Germinal center (tissue), 1 donor: ENCODE results near the gene SERPINE2.
A peak's percentile ranks its signal among the peaks of the same experiment; 100 is the strongest.

Source experiments
- DNase-seq: peaks from one replicate; pipeline ENCODE4 v3.0.0; 2012; ENCODE audit warnings: mixed read lengths, low spot score

SERPINE2 gene

GRCh38 chr2:224039080-224039769, at the start of gene SERPINE2:
TSS of gene SERPINE2 (minus strand) at chr2:224039286. CDS start at chr2:224001900, 37,386 bp downstream.
- DNase-seq, result peak; percentile 39

- no peak for DNase-seq
Observed at GRCh38 chr2:224086226-224086914, 47.3 kb upstream of the SERPINE2 start.

DNA sequence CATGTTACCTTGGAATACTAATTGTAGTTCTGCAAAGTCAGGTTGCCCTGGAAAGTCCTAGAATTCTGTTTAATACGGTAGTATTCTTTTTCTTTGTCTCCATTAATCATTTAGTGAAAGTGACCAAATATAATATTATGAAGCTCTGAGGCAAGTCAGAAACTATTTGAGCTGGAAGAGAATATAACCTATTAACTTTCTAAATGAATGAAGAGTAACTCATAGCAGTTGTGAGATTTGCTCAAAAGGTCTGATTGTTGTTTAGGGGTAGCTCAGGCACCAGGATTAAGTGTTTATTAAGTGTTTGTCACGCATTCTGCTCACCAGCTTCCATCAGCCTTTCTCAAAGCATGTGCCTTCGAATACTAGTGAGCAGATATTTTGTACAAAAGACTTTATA, 46.7 kb upstream of the SERPINE2 start:
- DNase-seq, result no peak

DNA sequence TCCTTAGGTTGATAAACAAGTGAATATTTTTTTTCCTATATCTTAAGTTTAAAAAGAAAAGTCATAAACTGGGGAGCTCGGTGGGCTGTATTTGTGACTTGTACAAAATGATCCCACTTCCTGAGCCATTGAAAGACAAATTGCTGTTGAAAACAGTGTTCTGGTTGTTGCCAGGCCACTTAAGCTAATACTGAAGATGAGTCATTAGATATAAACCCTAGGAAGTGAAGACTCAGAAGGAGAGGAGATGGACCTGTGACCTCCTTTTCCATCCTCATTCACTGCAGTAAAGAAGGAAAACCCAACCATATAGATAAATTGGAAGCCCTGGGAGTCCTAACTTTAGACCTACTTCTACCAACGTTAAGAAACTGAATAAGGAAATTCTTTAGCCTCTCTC, 46.2 kb upstream of the SERPINE2 start:
- DNase-seq, result no peak

- no peak for DNase-seq
Observed at GRCh38 chr2:224084266-224084892, 45.3 kb upstream of the SERPINE2 start.

- DNase-seq, result no peak
Observed at GRCh38 chr2:224083638-224084037, 44.6 kb upstream of the SERPINE2 start.

- no peak for DNase-seq
Observed at GRCh38 chr2:224078656-224079055, 39.6 kb upstream of the SERPINE2 start.

DNA sequence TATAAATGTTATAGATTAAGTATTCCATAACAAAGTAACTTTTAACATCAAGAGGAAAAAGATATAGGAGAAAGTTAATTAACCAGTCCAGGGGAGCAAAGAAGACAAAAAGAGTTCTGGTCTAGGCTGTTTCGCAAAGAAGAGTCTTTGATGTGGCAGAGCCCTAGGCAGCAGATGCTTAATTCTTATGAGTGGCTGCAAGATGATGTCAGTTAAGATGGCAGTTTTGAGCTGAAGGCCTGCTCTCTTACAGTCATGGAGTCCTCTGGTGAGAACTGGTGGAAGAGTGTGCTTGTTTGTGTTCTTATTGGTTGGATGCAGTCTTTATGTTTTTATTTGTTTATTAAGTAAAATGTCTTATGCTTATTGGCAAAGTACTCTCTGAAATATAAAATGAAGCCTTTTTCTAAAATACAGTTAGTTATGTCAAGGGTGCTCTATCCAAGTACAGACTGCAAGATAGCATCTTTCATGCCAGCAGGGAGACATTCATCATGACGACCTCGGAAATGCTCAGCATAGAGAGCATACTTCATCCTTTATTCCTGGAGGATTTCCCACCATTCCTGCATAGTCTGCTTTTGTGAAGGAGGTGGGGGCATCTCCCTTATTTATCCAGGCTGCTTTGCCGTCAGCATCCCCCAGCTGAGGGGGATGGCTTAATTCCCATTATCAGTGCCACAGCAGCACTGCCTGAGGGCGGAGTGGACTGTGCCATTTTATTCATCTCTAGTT, 38.9 kb upstream of the SERPINE2 start:
- DNase-seq, result no peak

DNA sequence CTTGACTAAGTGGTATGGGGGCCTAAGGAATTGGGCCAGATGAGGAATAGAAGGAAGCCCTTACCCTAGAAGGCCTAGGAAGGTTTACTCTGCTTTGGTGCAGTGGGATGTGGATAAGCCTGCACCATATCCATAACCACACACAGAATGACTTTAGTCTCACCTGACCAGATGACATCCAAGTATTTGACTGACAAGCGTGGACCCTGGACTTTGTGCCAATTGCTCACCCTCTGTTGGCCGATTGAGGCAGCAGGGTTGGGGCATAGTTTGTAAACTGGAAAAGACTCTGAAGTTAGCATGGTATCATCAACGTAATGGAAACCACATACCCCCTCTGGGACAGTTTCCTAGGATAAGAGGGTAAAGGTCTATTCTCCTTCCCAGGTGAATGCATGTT, 36.5 kb upstream of the SERPINE2 start:
- DNase-seq, result no peak

GRCh38 chr2:224073676-224074075, 34.6 kb upstream of the SERPINE2 start:
- DNase-seq, result no peak

- no peak for DNase-seq
Observed at GRCh38 chr2:224072541-224073188, 33.6 kb upstream of the SERPINE2 start.

- DNase-seq, result no peak
Observed at GRCh38 chr2:224069172-224069571, 30.1 kb upstream of the SERPINE2 start.

GRCh38 chr2:224063298-224063648, 24.2 kb upstream of the SERPINE2 start:
- DNase-seq, result no peak

DNA sequence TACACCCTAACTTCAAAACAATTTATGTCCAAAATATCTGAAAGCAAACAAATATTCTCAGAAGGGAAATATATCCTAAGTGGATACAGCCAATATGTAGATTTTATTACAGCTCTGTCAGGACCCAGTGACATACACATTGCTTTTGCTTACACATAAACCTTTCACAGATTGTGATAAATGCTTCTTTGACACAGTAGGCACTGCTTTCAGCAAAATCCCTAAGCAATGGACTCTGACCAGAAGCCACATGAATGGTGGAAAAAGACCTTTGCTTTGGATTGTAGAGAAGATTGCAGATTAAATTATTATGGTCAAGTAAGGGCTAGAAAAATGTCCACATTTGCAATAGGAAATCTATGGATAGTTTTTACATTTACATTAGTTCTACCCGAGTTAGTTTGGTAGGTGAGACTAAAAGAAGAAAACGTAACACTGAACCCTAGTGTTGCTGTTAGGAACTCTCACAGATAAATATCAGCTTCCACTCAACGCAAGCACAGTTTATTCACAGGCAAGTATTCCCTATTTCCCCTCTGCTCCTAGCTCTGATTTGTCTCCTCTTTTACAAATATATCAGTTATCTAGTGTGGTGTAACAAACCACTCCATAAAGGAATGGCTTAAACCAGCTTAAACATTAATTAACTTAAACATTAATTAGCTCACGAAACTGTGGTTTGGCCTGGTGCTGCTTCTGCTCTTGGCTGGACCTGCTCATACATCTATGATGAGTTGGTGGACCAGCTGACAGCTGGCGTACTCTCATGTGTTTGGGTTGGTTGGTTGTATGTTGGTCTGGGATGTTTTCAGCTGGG, 23.6 kb upstream of the SERPINE2 start:
- DNase-seq, result no peak

GRCh38 chr2:224060783-224061482, 21.8 kb upstream of the SERPINE2 start:
- no peak for DNase-seq

GRCh38 chr2:224059178-224059577, 20.1 kb upstream of the SERPINE2 start:
- DNase-seq, result no peak

DNA sequence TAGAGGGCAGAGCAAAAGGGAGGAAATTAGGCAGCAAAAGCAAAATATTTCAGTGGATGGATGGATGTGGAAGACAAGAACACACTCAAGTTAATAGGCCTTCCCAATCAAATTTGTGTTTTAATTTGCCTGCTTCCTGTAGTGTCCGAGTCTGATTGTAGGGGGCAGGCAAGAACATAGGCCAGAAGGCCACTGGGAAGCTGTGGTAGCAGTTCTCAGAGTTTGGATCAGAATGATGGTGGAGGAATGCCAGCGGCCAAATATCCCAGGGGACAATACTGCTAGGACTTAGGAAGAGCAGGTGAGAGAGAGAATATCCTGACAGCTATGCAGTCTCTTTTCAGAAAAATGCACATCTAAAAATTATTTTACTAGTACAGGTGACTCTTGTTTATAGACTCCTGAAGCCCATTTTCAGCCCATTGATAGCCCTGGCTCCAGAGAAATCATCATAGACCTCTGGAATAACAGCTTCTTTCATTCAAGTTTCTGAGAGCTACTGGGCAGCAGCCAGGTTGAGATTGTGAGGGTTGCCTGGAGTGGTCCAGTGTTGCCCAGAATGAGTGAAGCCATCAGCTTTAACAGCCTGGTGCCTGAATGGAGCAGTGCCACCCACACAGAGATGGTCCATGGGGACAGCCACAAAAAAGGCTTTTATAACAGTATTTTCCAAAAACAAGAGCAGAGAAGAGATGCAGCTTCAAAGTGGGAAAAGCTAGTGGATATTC, 19.1 kb upstream of the SERPINE2 start:
- no peak for DNase-seq

DNA sequence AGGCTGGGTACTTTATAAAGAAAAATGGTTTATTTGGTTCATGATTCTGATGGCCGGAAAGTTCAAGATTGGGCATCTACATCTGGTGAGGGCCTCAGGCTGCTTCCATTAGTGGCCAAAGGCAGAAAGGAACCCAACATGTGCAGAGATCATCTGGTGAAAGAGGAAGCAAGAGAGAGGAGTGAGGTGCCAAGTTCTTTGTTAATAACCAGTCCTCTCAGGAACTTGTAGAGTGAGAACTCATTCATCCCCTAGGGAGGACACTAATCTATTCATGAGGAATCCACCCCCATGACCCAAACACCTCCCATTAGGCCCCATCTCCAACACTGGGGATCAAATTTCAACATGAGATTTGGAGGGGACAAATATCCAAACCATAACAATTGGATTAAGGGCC, 17.8 kb upstream of the SERPINE2 start:
- DNase-seq, result no peak

GRCh38 chr2:224055101-224055500, 16.0 kb upstream of the SERPINE2 start:
- no peak for DNase-seq

GRCh38 chr2:224046752-224047151, 7.7 kb upstream of the SERPINE2 start:
- no peak for DNase-seq
